ENCODE data around the gene TNFAIP8.

The TNFAIP8 gene

DNA sequence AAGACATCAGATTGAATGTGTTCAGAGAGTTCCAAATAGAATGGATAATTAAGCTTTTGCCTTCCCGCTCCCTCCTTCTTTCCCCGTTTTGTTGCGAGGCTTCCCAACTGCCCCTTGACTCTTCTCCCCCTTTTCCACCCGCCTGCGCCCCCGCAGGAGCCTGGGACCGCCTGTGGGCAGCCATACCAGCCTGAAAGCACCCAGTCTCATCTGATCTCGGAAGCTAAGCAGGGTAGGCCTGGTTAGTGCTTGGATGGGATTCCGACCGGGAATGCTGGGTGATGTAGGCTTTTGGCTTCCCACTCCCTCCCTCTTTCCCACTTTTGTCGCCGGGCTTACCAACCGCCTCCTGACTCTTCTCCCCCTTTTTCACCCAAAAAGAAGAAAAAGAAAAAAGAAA is 89.7 kb downstream of the TNFAIP8 start:
- TF ChIP-seq, protein P1, sequence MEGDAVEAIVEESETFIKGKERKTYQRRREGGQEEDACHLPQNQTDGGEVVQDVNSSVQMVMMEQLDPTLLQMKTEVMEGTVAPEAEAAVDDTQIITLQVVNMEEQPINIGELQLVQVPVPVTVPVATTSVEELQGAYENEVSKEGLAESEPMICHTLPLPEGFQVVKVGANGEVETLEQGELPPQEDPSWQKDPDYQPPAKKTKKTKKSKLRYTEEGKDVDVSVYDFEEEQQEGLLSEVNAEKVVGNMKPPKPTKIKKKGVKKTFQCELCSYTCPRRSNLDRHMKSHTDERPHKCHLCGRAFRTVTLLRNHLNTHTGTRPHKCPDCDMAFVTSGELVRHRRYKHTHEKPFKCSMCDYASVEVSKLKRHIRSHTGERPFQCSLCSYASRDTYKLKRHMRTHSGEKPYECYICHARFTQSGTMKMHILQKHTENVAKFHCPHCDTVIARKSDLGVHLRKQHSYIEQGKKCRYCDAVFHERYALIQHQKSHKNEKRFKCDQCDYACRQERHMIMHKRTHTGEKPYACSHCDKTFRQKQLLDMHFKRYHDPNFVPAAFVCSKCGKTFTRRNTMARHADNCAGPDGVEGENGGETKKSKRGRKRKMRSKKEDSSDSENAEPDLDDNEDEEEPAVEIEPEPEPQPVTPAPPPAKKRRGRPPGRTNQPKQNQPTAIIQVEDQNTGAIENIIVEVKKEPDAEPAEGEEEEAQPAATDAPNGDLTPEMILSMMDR (IDR thresholded peaks at IDR 0.05; ENCODE audit: low read depth, low read length, missing control alignments) = no peak
- DNase-seq (ENCODE audit: extremely low read depth, low read depth) = no peak
- H3K4me3 ChIP-seq (replicated peaks; ENCODE audit: low read depth, low read length) = no peak overlapping the region

Measured in HFF-Myc (cell line).